Measurements from ENCODE around the gene NFKBIB. TPM values are rescaled to one million over a fixed set of nuclear protein-coding genes. Genes with fewer than 3 reads are reported as not detected.

The NFKBIB gene
- total RNA-seq, 1 donor from 2014 or later, result 23.6 TPM

- no peak for DNase-seq (ENCODE audit: low read depth)
- TF ChIP-seq CTCF (conservative IDR thresholded peaks at IDR 0.05; ENCODE audit: low read depth, low read length), result no peak
- H3K4me3 ChIP-seq (ENCODE audit: low read depth, low read length), result no peak overlapping the region
Measured at GRCh38 chr19:38888876-38889275, 10.9 kb upstream of the NFKBIB start.

DNA sequence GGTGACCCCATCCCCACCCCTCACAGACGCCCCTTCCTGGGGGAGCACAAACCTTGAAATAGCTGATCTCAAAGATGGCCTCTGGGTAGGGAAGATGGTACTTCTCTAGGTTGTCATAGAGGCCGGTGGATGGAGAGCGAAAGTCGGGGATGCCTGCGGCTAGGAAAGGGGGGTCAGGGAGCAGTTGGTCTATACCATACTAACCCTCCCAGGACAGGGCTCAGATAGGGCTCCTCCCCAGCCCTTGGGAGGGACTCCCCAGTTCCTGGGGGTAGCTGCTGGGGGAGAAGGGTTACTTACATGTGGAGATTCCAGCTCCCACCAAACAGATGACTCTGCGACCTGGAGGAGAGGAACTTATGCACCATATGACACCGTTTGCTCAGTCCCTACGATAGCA, 10.0 kb upstream of the NFKBIB start:
- TF ChIP-seq CTCF (conservative IDR thresholded peaks at IDR 0.05; ENCODE audit: low read depth, low read length), result no peak
- H3K4me3 ChIP-seq (ENCODE audit: low read depth, low read length), result no peak overlapping the region
- no peak for DNase-seq (ENCODE audit: low read depth)

DNA sequence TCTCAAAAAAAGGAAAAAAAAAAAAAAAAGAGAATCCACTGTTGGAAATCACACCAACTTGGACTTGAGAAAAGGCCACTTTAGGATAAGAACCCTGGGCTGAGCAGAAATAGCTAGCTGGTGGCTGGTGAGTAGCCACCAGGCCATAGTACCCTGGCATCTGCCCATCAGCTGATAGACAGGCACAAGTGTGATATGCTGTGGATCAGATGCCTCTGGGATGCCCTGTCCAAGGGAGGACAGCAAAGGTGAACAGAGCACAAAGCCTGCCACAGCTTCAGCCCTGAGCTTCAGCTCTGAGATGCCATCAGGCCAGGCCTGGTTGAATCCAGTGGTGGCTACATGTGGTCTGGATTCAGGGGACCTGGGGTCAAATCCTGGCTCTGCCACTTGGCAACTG, 9.1 kb upstream of the NFKBIB start:
- DNase-seq (ENCODE audit: low read depth), result no peak
- TF ChIP-seq CTCF (conservative IDR thresholded peaks at IDR 0.05; ENCODE audit: low read depth, low read length), result no peak

DNA sequence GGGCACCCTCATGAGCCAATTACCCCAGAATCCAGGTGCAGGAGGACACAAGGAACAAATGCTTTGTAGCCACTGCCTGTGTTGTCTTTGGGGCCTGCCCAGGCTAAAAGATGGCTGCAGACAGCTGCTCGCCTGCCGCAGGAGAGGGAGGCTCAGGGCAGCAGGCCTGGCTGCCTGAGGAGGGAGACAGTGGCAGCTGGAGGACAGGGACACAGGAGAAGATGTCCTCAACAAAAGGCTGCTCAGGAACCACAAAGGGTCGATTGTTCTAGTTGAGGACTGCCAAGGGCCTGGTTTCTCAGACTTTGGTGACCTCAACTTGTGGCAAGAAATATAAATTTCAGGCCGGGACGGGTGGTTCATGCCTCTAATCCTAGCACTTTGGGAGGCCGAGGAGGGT, 8.0 kb upstream of the NFKBIB start:
- H3K4me3 ChIP-seq (ENCODE audit: low read depth, low read length), result no peak overlapping the region
- TF ChIP-seq CTCF (conservative IDR thresholded peaks at IDR 0.05; ENCODE audit: low read depth, low read length), result no peak
- no peak for DNase-seq (ENCODE audit: low read depth)

More for the DNA sequence above, 9.1 kb upstream of the NFKBIB start:
- no peak overlapping the region for H3K4me3 ChIP-seq (ENCODE audit: low read depth, low read length)

- no peak for DNase-seq (ENCODE audit: low read depth)
- no peak overlapping the region for H3K4me3 ChIP-seq (ENCODE audit: low read depth, low read length)
- TF ChIP-seq CTCF (conservative IDR thresholded peaks at IDR 0.05; ENCODE audit: low read depth, low read length), result no peak
Measured at GRCh38 chr19:38892841-38893240, 6.9 kb upstream of the NFKBIB start.

- DNase-seq (ENCODE audit: low read depth), result no peak
- no peak overlapping the region for H3K4me3 ChIP-seq (ENCODE audit: low read depth, low read length)
- no peak for TF ChIP-seq CTCF (conservative IDR thresholded peaks at IDR 0.05; ENCODE audit: low read depth, low read length)
Measured at GRCh38 chr19:38893341-38893771, 6.4 kb upstream of the NFKBIB start.

- H3K4me3 ChIP-seq (ENCODE audit: low read depth, low read length), result no peak overlapping the region
- TF ChIP-seq CTCF (conservative IDR thresholded peaks at IDR 0.05; ENCODE audit: low read depth, low read length), result no peak
- no peak for DNase-seq (ENCODE audit: low read depth)
Measured at GRCh38 chr19:38894968-38895367, 4.8 kb upstream of the NFKBIB start.

Measured in epithelial cell of proximal tubule (primary cell).